ENCODE results near the gene NUBPL.
"Not testable (repeated sequence)": the region's sequence is repeated elsewhere in the genome, so short reads cannot be mapped to it uniquely, and the experiment has no call there.

Gene NUBPL

GRCh38 chr14:31578792-31579501 is 17.7 kb downstream of the NUBPL start:
- no peak for DNase-seq

GRCh38 chr14:31580234-31580633 is 19.0 kb downstream of the NUBPL start:
- no peak for DNase-seq

GRCh38 chr14:31582286-31582691 is 21.1 kb downstream of the NUBPL start:
- DNase-seq, result no peak

- no peak for DNase-seq
These were observed 21.7 kb downstream of the NUBPL start for GRCh38 chr14:31582836-31583452.

- DNase-seq, result no peak
These were observed 29.0 kb downstream of the NUBPL start for GRCh38 chr14:31590206-31590605.

GRCh38 chr14:31592122-31592521 is 30.9 kb downstream of the NUBPL start:
- DNase-seq, result no peak

- DNase-seq, result no peak
These were observed 31.4 kb downstream of the NUBPL start for GRCh38 chr14:31592631-31593030.

GRCh38 chr14:31596342-31597095 is 35.3 kb downstream of the NUBPL start:
- DNase-seq, result no peak

GRCh38 chr14:31605702-31606101 is 44.5 kb downstream of the NUBPL start:
- DNase-seq, result no peak

- no peak for DNase-seq
These were observed 50.7 kb downstream of the NUBPL start for GRCh38 chr14:31611778-31612433.

- DNase-seq, result no peak
These were observed 52.0 kb downstream of the NUBPL start for GRCh38 chr14:31613188-31613587.

- not testable (repeated sequence) for DNase-seq
These were observed 57.7 kb downstream of the NUBPL start for GRCh38 chr14:31618884-31619283.

GRCh38 chr14:31619440-31619839 is 58.2 kb downstream of the NUBPL start:
- DNase-seq, result no peak

- not testable (repeated sequence) for DNase-seq
These were observed 59.7 kb downstream of the NUBPL start for GRCh38 chr14:31620898-31621297.

- DNase-seq, result no peak
These were observed 60.9 kb downstream of the NUBPL start for GRCh38 chr14:31622060-31622459.

- not testable (repeated sequence) for DNase-seq
These were observed 91.7 kb downstream of the NUBPL start for GRCh38 chr14:31652900-31653299.

- DNase-seq, result no peak
These were observed 96.7 kb downstream of the NUBPL start for GRCh38 chr14:31657917-31658316.

- no peak for DNase-seq
These were observed 98.1 kb downstream of the NUBPL start for GRCh38 chr14:31659278-31659677.

GRCh38 chr14:31660191-31660590 is 99.0 kb downstream of the NUBPL start:
- DNase-seq, result no peak

- no peak for DNase-seq
These were observed 99.5 kb downstream of the NUBPL start for GRCh38 chr14:31660728-31661127.

- no peak for DNase-seq
These were observed 107.1 kb downstream of the NUBPL start for GRCh38 chr14:31668348-31668747.

GRCh38 chr14:31672709-31673108 is 111.5 kb downstream of the NUBPL start:
- no peak for DNase-seq

- no peak for DNase-seq
These were observed 115.8 kb downstream of the NUBPL start for GRCh38 chr14:31677052-31677451.
